CMK (cell line): ENCODE measurements around the gene KCNK10.

Source experiments
- DNase-seq: peaks from one replicate; pipeline ENCODE4 v3.0.0-alpha.2; 2010; ENCODE audit warnings: low read depth

The KCNK10 gene

DNA sequence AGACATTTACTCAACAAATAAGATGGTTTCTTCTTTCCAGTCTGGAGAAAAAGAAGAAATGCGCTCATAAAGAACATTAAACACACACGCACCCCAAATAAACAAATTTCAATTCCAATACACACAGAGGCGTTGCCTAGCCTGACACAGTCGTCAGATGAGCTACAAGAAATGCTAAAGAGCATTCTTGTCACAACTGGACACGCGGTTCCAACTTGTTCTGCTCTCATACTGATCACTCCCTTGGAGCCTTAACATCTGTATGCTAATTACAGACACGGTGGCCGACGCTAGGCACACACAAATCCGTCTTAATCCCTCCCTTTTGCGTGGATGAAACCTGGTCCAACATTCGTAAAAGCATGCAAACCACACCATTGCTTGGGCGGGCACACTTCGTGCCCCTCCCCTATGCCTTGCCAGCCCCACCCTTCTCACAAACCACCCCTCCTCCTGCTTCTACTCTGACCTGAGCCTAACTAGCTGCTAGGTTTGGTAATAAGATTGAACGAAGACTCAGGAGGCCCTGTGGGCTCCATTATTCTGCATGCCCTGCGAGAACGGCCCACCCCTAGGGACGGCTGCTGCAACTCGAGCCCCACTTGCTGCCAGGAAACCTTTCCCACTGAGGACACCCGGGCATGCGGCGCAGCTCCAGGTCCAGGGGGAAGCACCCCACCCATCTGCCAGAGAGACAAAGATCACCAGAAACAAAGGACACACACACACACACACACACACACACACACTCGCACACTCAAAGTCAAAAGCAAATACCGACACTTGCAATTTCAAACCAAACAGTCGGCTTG, 1.2 kb downstream of the KCNK10 start:
- DNase-seq, result no peak

DNA sequence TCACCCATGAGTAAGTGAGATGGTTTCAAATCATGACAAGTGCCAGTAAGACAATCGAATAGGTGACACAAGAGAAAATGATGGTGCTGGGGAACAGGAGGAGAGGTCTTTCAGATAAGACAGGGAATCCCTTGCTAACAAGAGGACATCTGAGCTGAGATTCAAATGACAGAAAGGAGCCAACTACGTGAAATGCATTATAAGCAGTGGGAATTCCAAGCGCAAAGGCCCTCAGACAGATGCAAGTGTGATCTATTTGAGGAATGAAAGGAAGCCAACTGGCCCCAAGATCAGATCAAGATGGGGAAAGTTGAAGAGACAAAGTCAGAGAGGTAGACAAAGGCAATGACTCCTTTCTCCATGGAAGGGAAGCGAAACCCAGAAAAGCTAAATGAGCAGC, 4.7 kb downstream of the KCNK10 start:
- no peak for DNase-seq

DNA sequence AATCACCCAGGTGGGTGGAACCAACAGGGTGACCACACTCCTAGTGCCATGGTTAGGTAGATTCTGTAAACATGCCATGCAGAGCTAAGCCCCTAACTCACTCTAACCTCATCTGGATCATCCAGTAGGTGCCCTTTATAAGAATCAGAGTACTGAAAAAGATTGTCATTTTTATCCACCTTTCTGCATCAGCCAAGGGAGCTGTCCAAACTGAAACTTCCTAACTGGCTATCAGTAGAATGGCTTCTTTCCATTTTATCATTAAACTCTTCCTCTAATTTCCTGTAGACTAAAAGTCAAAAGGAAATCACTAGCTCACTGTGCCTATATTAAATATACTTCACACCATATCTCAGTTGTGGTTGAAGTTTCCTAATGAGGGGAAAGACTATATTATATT, 6.5 kb downstream of the KCNK10 start:
- DNase-seq, result no peak

DNA sequence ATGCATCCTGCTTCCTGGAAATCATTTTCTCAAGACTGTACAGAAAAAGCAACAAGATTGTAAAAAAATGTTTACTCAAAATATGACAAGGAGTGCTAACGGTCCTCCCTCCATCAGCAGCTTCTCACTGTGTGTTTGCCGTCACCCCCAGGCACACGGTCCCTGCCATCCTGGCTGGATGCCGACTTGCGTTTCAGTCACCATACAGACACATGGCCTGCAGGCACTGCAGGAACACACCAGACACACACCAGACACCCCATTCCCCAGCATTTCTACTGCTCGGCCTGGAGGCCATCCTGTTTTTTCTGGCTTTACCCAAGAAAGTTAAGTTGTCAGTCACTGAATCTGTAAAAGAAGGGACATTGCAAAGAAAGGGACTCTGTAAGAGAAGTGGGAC, 10.8 kb downstream of the KCNK10 start:
- no peak for DNase-seq

DNA sequence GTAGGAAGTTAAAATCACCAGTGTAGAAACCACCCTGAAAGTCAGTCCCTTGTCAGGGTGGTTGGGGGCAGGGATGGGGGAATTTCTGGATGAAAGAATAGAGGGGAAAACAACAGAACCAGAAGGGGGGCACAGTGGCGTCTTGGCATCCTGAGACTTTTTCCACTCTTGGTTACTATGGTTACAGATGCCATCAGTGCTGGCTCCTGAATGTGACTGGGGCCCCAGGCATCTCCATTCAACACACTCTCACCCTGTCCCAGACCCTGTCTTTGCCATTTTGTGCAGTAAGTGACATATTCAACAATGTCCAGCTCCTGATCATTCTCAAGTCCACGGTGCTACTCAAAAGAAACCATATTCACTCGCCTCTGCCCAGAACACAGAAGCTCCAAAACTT, 11.3 kb downstream of the KCNK10 start:
- no peak for DNase-seq

DNA sequence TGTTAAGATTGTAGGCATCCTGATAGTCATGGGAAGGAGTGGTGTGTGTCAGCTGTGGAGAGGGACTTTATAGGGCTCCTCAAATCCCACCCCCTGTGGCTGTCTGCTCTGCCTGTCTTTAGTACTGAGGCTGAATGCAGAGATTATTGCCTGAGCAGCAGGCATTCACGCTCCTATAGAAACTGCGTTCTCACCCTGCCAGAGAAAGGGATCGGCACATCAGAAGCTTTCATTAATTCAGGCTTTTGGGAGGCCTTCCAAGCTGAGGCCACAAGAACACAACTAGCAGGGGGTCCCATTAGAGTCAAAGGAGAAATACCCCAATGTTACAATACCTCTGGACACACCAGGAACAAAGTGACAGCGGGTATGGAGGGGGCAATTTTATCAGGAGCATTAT, 12.6 kb downstream of the KCNK10 start:
- no peak for DNase-seq

DNA sequence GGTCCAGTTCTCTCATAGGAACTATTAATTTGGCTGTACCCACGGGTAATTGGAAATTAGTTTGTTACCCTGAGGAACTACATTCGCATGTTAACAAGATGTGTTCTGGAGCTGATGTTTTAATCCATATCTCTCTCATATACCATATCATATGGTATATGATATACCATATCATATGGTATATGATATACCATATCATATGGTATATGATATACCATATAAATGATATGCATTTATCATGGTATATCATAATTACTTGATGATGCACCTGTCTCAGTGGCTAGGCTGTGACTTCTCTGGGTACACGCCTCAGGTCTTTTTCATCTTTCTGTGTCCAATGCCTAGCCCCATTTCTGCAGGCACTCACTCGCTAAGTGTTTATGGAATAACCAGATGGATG, 13.0 kb downstream of the KCNK10 start:
- no peak for DNase-seq

DNA sequence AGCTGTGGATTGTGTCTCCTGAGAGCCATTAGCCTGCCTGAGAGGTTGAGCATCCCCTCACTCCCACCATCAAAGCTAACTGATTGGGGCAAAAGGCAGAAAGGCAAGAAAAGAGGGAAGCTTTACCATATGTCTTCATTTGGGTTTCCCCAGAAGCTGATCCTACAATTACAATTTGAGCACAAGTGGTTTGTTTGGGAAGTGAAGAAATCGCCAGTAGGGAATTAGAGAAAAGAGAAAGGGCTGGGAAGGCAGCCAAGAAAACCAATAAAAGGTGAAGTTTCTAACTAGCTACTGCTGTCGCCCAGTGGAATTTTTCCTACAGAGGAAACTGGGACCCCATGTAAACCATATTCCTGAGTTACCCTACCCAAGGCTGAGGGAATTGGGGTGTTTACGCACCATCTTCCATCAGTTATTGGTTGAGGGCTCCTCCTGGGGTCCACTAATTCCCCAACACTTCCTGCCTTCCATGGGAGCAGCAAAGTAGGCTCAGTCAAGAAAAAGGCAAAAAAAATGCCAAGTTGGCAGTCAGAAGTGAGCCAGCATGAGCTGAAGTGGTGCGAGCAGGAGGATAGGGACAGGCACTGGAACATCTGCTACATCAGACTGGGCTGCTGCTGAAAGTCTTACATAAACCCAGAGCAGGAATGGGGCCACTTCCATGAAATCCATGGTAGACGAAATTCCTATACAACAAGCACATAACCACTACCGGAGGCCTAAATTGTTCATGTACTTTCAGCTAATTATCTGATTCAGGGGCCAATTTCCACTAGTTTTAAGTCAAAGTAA, 17.3 kb downstream of the KCNK10 start:
- no peak for DNase-seq

DNA sequence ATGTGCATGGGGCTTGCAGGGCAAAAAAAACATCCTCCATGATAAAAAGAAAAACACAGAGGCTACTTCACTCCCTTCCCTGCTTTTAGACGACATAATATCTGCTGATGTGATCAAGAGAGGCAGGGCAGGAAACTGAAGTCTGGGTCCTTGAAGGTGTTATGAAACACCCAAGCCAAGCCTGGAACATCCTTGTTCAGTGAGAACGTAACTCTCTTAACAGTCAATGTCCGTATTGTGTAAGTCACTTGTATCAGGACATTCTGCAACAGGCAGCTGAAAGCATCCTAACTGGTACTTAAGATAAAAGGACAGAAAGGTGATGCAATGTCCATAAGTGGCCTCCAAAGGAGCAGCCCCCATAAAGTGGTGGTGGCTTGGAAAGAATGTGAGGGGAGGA, 20.0 kb downstream of the KCNK10 start:
- no peak for DNase-seq

DNA sequence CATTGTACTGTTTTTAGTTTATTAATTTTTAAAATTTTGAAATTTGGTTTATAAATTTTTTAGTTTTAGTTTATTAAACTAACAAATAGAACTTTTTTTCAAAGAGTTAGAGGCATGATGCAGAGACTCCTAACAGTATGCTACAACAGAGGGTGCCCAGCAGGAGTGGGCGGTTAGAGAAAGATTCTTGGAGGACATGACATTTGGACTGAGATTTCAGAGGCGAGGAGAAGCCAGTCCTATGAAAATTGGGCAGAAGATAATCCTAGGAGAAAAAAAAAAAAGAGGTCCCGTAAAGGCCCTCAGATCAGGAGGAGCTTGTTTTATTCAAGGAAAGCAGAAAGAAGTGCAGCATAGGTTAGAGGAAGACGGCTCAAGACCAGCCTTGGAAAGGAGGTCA, 21.7 kb downstream of the KCNK10 start:
- DNase-seq, result no peak

DNA sequence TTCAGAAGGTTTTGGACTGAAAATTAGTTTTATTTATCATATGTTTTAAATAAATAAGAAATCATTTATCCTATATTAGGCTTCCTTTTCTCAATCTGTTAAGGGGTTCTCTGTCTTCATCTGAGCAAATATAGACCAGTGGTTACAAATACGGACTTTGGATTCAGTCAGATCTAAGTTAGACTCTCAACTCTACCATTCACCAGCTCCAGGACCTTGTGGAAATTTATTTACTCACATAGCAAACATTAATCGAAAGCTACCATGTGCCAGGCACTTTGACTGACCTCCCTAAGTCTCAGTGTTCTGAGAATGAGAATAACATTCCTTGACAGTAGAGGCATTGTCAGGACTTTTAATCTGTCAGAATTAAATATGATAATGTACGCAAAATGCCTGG, 22.3 kb downstream of the KCNK10 start:
- DNase-seq, result no peak

DNA sequence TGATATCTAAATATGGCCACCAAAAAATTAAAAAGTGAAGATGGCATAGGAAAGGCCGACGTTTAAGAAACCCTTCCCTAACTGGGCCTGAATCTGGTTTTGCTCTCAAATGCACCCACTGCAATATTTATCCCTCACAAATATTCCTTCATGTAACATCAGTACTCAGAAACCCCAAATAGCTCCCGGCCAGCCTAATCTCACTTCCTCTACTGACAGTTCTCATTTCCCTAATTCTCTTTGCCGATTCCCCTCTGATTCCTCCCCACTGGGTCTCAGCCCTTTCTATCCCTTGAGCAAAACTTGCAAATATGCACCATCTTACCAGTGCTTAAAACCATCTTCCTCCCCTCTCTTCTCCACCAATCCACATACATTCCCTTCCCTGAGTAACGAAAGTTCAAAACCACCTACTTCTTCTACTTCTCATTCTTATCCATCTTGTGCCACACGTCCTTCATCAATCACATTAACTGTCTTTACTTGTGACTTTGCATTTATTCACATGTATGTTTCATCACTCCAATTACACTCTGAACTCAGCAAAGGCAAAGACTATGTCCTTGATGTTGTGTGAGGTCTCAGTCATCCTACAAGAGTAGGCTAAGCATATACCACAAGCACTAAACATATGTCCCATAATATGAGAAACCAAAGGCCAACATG, 23.1 kb downstream of the KCNK10 start:
- no peak for DNase-seq

DNA sequence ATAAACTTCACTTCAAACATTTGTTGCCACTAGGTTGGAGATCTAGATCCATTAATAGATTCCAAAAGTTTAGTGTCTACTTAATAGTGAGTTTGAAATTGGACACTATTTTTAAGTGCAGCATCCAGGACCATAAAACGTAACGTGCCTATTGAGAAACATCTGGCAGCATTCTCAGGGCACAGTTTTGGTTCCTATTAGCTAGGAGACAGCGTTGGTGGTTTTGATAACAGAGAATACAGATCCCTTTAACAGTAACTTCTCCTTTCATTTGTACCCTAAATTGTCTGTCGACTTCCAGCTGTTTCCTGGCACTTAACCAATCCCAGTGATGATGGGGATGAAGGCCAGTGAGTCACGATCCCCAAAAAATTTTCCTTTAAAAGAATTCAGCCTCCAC, 25.8 kb downstream of the KCNK10 start:
- no peak for DNase-seq

DNA sequence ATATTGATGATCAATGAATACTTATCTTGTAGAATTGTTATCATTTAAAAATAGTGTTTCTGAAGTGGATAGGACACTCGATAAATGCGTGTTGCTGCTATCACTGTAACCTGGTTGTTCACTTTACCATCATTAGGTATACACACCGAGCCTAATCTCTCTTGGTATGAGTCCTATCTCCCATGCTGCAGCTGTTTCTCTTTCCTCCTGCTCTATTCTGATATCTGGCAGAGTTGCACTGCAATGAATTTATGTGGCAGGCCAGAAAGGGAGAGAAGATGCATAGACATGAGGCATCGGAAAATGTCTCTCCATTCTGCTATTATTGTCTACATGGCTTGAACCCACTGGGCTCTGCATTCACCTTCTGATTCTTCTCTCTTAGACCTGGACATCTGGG, 26.7 kb downstream of the KCNK10 start:
- DNase-seq, result peak; percentile 7

DNA sequence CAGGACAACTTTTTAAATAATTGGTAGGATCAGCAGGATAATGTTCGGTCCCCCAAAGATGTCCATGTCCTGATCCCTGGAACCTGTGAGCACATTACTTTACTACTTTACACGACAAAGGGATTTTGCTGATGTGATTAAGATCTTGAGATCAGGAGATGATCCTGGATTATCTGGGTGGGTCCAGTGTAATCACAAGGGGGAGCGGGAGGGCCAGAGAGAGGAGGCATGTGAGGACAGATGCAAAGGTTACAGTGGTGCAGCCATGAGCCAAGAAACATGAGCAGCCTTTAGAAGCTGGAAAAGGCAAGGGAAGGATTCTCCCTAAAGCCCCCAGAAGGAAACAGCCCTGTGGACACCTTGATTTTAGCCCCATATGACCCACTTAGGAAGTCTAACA, 33.1 kb downstream of the KCNK10 start:
- no peak for DNase-seq

DNA sequence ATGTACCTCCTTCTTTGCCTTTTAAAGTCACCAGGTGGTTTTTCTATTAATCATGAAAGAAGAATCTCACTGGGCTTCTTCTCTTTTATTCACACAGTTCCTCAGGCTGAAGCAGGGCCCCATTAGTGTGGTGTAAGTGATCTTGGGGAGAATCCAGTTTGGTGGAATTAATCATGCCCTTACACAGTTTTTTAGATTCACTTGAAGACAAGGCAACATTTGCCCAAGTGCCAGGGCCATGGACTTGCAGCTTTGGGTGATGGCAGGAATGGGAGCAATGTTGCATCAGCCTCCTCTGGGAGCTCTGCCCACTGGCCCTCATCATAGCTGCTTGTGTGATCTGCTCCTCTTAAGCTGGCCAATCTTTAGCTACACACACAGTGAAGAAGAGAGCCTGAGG, 33.8 kb downstream of the KCNK10 start:
- no peak for DNase-seq

DNA sequence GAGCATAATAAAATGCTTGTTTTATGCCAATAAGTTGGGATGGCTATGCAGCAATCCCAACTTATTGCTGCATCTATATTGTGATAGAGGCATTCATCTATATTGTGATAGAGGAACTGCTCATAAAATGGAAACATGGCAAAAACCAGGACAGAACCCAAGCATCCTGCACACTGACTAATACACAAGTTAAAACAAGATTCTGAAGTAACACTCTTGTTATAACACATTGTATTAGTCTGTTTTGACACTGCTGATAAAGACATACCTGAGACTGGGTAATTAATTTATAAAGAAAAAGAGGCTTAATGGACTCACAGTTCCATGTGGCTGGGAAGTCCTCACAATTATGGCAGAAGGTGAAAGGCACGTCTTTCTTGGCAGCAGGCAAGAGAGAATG, 36.8 kb downstream of the KCNK10 start:
- DNase-seq, result no peak

DNA sequence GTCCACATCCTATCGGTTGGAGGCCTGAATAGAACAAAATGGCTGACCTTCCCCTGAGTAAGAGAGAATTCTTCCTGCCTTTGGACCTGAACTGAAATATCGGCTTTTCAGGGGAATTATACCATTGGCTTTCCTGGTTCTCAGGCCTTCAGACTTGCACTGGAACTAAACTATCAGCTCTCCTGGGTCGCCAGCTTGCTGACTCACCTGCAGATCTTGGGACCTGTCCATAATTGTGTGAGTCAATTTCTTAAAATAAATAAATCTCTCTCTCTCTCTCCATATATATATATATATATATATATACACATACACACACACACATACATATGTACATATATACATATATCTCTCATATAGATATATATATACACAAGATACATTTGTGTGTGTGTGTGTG, 41.6 kb downstream of the KCNK10 start:
- DNase-seq, result no peak

DNA sequence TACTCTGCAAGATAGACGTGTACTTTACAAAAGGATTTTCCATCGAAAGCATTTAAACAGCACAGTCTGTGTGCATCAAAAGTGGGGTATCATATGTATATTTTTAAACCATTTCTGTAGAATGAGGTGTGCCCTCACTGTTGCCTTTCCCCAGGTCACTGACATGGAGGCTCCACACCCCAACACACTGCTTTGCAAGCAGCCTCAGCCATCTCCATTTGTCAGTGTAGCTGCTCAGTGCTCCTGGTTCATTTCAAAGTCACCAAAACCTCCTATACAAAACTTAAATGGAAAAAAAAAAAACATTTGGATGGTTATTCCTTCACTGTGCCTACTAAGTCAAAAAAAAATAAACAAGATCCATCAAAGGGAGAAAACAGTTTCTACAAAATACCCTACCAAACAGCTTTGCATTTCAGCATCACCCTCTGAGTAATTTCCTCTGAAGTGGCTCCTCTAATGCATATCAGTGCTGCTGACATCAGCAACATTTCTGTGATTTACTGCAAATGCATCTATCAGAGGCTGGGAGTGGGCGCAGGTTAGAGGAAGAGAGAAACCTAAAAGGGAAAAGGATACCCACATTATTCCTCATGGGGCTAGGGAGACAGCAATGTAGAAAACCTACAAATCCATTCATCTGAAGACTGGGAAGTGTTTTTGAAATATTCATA, 46.0 kb downstream of the KCNK10 start:
- no peak for DNase-seq

DNA sequence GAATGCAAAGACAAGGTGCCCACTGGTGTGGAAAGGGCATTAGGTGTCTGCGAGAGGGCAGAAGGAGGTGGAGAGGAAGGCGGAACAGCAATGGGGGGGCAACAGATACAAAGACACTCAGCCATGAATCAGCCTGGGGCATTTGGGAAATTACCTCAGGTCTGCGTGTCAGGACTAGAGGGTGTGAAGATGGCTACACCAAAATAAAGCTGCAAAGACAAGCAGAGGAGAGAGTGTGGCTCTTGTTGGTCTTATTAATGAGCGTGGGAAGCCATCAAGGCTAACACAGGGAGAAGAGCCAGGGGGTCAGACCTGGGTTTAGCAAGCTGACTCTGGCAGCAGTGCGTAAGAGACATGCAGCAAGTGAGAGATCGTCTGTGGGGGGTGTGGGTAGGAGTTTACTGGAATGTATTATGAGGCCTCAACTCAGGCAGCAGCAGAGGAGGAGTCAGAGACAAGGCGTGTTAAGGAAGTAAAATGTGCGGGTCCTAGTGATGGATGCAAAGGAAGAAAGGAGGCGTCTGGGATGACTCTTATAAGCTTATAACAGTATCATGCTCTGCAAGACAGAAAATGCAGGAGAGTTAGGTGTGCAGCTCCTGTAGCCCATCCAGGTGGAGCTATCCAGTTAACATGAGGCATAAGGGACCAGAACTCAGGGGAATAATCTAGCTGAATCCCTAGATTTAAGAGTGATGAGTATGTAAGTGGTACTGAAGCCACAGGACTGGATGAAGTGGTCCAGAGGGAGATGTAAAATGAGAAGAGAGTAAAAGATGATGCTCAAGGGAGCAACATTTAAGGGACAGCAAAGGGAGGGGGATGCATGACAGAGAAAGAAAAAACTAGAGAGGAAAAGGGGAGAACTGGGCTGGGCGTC, 50.4 kb downstream of the KCNK10 start:
- no peak for DNase-seq

DNA sequence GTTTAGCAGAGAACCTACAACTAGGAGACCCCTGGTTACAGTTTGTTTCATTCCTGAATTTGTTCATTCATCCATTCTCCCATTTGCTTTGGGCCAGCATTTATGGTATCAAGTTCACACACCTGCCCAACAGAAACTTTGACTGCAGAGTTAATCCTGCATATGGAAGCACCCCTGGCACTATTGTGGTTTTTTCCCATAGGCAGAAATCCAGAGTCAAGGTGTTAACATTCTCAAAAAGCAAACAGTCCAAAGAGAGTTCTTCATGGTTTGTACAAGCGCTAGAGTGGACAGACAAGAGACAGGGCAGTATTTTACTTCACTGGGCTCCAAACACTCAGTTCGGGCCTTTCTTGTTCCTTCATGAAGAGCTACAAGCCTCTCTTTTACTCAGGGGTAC, 51.9 kb downstream of the KCNK10 start:
- DNase-seq, result no peak

DNA sequence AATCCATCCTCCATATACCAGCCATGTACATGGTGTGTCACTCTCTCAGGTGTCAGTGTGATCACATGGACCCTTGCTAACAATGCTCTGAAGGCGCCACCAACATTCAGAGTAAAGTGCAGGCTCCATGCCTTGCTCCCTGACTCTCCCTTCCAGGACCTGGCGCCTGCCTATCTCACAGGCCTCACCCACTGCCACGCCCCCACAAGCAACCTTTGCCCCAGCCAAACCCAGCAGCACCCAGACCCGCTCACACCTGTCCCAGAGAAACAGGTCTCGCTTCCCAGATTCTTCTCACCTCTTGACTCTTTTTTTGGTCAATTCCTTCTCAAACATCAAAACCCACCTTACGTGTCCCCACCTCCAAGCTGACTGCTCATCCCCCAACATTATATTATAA, 52.3 kb downstream of the KCNK10 start:
- no peak for DNase-seq
